IMR-90 (cell line): Measurements from ENCODE around the gene NPAS3. TPM values are rescaled to one million over a fixed set of nuclear protein-coding genes. Genes with fewer than 3 reads are reported as not detected.

Experiments used
- ATAC-seq: fragments of 200-7000 bp; cut with Tn5 transposase; 2 replicates; pipeline ENCODE4 v1.9.1; 2020; ENCODE audit warnings: low read depth, mild to moderate bottlenecking, moderate library complexity
- BruUV-seq: library from RNA; stranded (reverse); fragments of 400-500 nt; replicated peaks from 2 replicates; lab custom pipeline; 2021; lab: Mats Ljungman, UMichigan
- CTCF ChIA-PET: fragments of 300-600 bp; formaldehyde crosslinking; extraction: SDS; loops from one replicate; lab custom pipeline; 2021; ENCODE audit warnings: antibody characterized with exemption; lab: Yijun Ruan, JAX
- POLR2A ChIA-PET: fragments of 300-600 bp; sonication (Branson Sonifier 250); formaldehyde crosslinking; loops from one replicate; lab custom pipeline; 2022; ENCODE audit warnings: antibody characterized with exemption; ENCODE audit not compliant: unreplicated experiment; lab: Charles Lee
- DNase-seq: peaks from one replicate; pipeline ENCODE4 v3.0.0; 2013
- H2AFZ ChIP-seq: replicated peaks from 2 replicates; pipeline ENCODE3; 2013; ENCODE audit warnings: low read length, mild to moderate bottlenecking; ENCODE audit not compliant: poor library complexity
- H2AK5ac ChIP-seq: 2 replicates; pipeline ENCODE4 v1.6.1; 2013; ENCODE audit warnings: low read depth, low read length, inconsistent platforms
- H2AK9ac ChIP-seq: replicated peaks from 2 replicates; pipeline ENCODE3; 2013; ENCODE audit warnings: mild to moderate bottlenecking, low read depth, low read length, moderate library complexity; ENCODE audit not compliant: poor library complexity
- H2BK120ac ChIP-seq: 2 replicates; pipeline ENCODE4 v1.6.1; 2013; ENCODE audit warnings: low read depth, low read length, inconsistent platforms
- H2BK15ac ChIP-seq: 3 replicates; pipeline ENCODE4 v1.6.1; 2013; ENCODE audit warnings: low read depth, low read length, inconsistent platforms
- H2BK20ac ChIP-seq: 2 replicates; pipeline ENCODE4 v1.6.1; 2013; ENCODE audit warnings: low read depth, mild to moderate bottlenecking, inconsistent platforms, low read length, moderate library complexity
- H2BK5ac ChIP-seq: 2 replicates; pipeline ENCODE4 v1.6.1; 2013; ENCODE audit warnings: mild to moderate bottlenecking, low read depth, low read length, inconsistent platforms; ENCODE audit not compliant: poor library complexity, severe bottlenecking
- H3K14ac ChIP-seq: replicated peaks from 2 replicates; pipeline ENCODE4 v1.6.1; 2013; ENCODE audit warnings: low read depth, low read length, inconsistent platforms
- H3K18ac ChIP-seq: 2 replicates; pipeline ENCODE4 v1.6.1; 2013; ENCODE audit warnings: low read depth, low read length, control low read depth
- H3K23ac ChIP-seq: 2 replicates; pipeline ENCODE4 v1.6.1; 2013; ENCODE audit warnings: low read depth, low read length, inconsistent platforms
- H3K27ac ChIP-seq: 2 replicates; pipeline ENCODE4 v1.5.1; 2013; ENCODE audit warnings: mild to moderate bottlenecking, control low read depth, low read length; ENCODE audit not compliant: insufficient read depth
- H3K27me3 ChIP-seq: 2 replicates; pipeline ENCODE4 v1.6.1; 2013; ENCODE audit warnings: low read length; ENCODE audit not compliant: control insufficient read depth, insufficient read depth
- H3K36me3 ChIP-seq: 2 replicates; pipeline ENCODE4 v1.6.1; 2013; ENCODE audit warnings: low read length, mixed read lengths; ENCODE audit not compliant: control insufficient read depth, insufficient read depth
- H3K4ac ChIP-seq: 2 replicates; pipeline ENCODE4 v1.6.1; 2013; ENCODE audit warnings: low read depth, low read length, inconsistent platforms
- H3K4me1 ChIP-seq: 2 replicates; pipeline ENCODE4 v1.6.1; 2013; ENCODE audit warnings: low read length, mixed read lengths; ENCODE audit not compliant: control insufficient read depth, insufficient read depth
- H3K4me2 ChIP-seq: 2 replicates; pipeline ENCODE4 v1.6.1; 2013; ENCODE audit warnings: low read depth, mild to moderate bottlenecking, control low read depth, low read length, moderate library complexity
- H3K4me3 ChIP-seq: 2 replicates; pipeline ENCODE4 v1.5.1; 2013; ENCODE audit warnings: low read depth, mild to moderate bottlenecking, control low read depth, low read length, moderate library complexity; ENCODE audit not compliant: insufficient read depth
- H3K56ac ChIP-seq: 2 replicates; pipeline ENCODE4 v1.6.1; 2013; ENCODE audit warnings: low read length, inconsistent platforms; ENCODE audit not compliant: insufficient read depth; ENCODE audit errors: extremely low read depth
- H3K79me1 ChIP-seq, 2 experiments: 2 replicates each; pipeline ENCODE4 v1.6.1; 2013; ENCODE audit warnings: low read length in 2 of 2, inconsistent platforms in 1 of 2, low read depth in 1 of 2
- H3K9ac ChIP-seq: 2 replicates; pipeline ENCODE4 v1.6.1; 2013; ENCODE audit warnings: low read depth, low read length, control low read depth
- H3K9me1 ChIP-seq: 2 replicates; pipeline ENCODE4 v1.6.1; 2013; ENCODE audit warnings: low read length, inconsistent platforms; ENCODE audit not compliant: insufficient read depth
- H3K9me3 ChIP-seq: 2 replicates; pipeline ENCODE4 v1.6.1; 2013; ENCODE audit warnings: low read length; ENCODE audit not compliant: control insufficient read depth, insufficient read depth
- H4K20me1 ChIP-seq: 2 replicates; pipeline ENCODE4 v1.6.1; 2013; ENCODE audit warnings: low read length, inconsistent platforms; ENCODE audit not compliant: insufficient read depth
- H4K5ac ChIP-seq: 2 replicates; pipeline ENCODE4 v1.6.1; 2013; ENCODE audit warnings: mild to moderate bottlenecking, low read depth, low read length, control low read depth
- H4K8ac ChIP-seq, 2 experiments: 2 replicates each; pipeline ENCODE4 v1.6.1; 2013; ENCODE audit warnings: low read depth in 2 of 2, low read length in 2 of 2, control low read depth in 1 of 2, inconsistent platforms in 1 of 2
- H4K91ac ChIP-seq: 2 replicates; pipeline ENCODE4 v1.6.1; 2013; ENCODE audit warnings: low read depth, low read length, inconsistent platforms; ENCODE audit not compliant: insufficient read depth
- RFX5 ChIP-seq: IDR thresholded peaks from 2 replicates; pipeline ENCODE4 v1.8.0; 2012; ENCODE audit warnings: low read depth, mild to moderate bottlenecking, low read length, moderate library complexity
- WGBS, 2 experiments: methylation state at CpG; one replicate each; pipeline versions ENCODE4 v1.1.5 to v1.1.7; 2013; ENCODE audit warnings: missing lambda C conversion rate in 2 of 2; ENCODE audit not compliant: insufficient read length in 1 of 2; ENCODE audit errors: extremely low coverage in 2 of 2; 5-methylcytosine and 5-hydroxymethylcytosine counted together
- dilution Hi-C: fragments of 300-500 bp; cut with HindIII; formaldehyde crosslinking; loops from one replicate; pipeline ENCODE4 v1.14.3; 2018; ENCODE audit warnings: low sequenced_read_pairs; ENCODE audit not compliant: unreplicated experiment
- in situ Hi-C: fragments of 300-500 bp; cut with MboI; formaldehyde crosslinking; loops from 3 replicates; pipeline ENCODE4 v1.14.3; 2019; ENCODE audit warnings: low sequenced_read_pairs, inconsistent platforms, mixed read lengths
- intact Hi-C: fragments of 100-400 bp; cut with micrococcal nuclease; formaldehyde crosslinking; loops from 2 replicates; pipeline ENCODE4 v1.10.0; 2022
- polyA plus RNA-seq, 3 experiments: library from polyadenylated mRNA; depleted of rRNA; stranded (reverse); fragments of >200 nt; gene quantifications; 2 replicates each; pipeline ENCODE4 v1.2.3, GENCODE V29; 2012; ENCODE audit warnings: low replicate concordance in 1 of 3
- total RNA-seq: library from RNA; depleted of rRNA; stranded (reverse); fragments of >200 nt; gene quantifications from 2 replicates; pipeline ENCODE4 v1.2.3, GENCODE V29; 2012

NPAS3 gene
- total and polyA plus RNA-seq, 2 of the 4 experiments (the other 2 are of a cell fraction), result not detected

DNA sequence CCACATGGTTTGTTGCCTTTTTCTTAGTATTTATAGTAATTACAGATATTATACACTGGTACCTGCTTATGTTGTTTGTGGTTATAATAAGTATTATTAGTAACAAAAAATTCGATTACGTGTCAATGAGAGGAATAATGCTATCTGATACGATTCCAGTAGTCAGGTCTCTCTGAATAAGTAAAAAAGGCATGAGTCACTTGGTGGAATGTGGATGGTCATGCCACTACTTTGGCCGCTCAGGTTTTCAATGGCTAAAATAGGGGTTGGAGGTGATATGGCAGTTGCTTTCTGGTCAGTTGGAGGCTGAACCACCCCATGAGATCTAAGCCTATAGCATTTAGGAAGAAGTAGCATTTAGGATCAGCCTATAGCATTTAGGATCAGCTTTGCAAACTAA is 255.9 kb downstream of the NPAS3 start:
- no peaks in the 10 kb centered on the region for H3K79me1 ChIP-seq
- no peaks in the 10 kb centered on the region for H3K4me1 ChIP-seq
- no peak overlapping the region for H3K56ac ChIP-seq
- H3K27ac ChIP-seq, result no peak overlapping the region
- intact Hi-C loops (no loop called here), dilution Hi-C loops (no loop called here), in situ Hi-C loops (no loop called here)
- no peak overlapping the region for H4K8ac ChIP-seq
- no peak overlapping the region for H2BK20ac ChIP-seq
- ChIA-PET POLR2A (no interaction called here), CTCF (no interaction called here)
- no peak overlapping the region for H2AK5ac ChIP-seq
- H4K5ac ChIP-seq, result no peak overlapping the region
- H2AFZ ChIP-seq, result no peak overlapping the region
- H3K9me3 ChIP-seq, result no peaks in the 10 kb centered on the region; the same call in none of the 2 replicates
- H4K91ac ChIP-seq, result no peak overlapping the region
- H2BK15ac ChIP-seq, result no peak overlapping the region
- H3K4me3 ChIP-seq, result no peak overlapping the region
- H3K14ac ChIP-seq, result no peak overlapping the region
- no peaks in the 10 kb centered on the region for H4K20me1 ChIP-seq
- no peak for TF ChIP-seq RFX5
- H3K4me2 ChIP-seq, result no peak overlapping the region
- no peak for DNase-seq
- H2AK9ac ChIP-seq, result no peak overlapping the region
- no CpG with 5 or more reads among the region's 4 CpGs for WGBS, 2 experiments
- no peaks in the 10 kb centered on the region for H3K27me3 ChIP-seq
- H3K9ac ChIP-seq, result no peak overlapping the region
- H3K4ac ChIP-seq, result no peak overlapping the region
- H3K23ac ChIP-seq, result no peak overlapping the region
- no peaks in the 10 kb centered on the region for H3K9me1 ChIP-seq
- no peaks in the 10 kb centered on the region for H3K36me3 ChIP-seq
- H3K18ac ChIP-seq, result no peak overlapping the region
- no peak overlapping the region for H2BK120ac ChIP-seq
- no peak for ATAC-seq
- no TSS peak for BruUV-seq
- no peak overlapping the region for H2BK5ac ChIP-seq
